Breast epithelium (tissue), 3 donors: ENCODE measurements around the gene CCDC12.

Experiments used
- POLR2A ChIP-seq: fragments of 450-650 bp; IDR thresholded peaks from one replicate; pipeline ENCODE4 v1.6.1; 2016; ENCODE audit warnings: antibody characterized with exemption, mild to moderate bottlenecking, moderate library complexity
- POLR2AphosphoS5 ChIP-seq, 3 donors: sonication (generic); formaldehyde crosslinking; IDR thresholded peaks; one replicate each; pipeline ENCODE4 v1.6.1; 2017; ENCODE audit warnings: antibody characterized with exemption in 3 of 3
- TF ChIP-seq, protein P1 (sequence below), 3 donors: fragments of 450-650 bp; IDR thresholded peaks; one replicate each; pipeline ENCODE4 v1.5.1; 2016 to 2017; ENCODE audit warnings: antibody characterized with exemption in 3 of 3, mild to moderate bottlenecking in 3 of 3, moderate library complexity in 3 of 3

- TF ChIP-seq POLR2A (no peak), POLR2AphosphoS5 (IDR thresholded peaks at IDR 0.05) (no peak)
- TF ChIP-seq, protein P1, sequence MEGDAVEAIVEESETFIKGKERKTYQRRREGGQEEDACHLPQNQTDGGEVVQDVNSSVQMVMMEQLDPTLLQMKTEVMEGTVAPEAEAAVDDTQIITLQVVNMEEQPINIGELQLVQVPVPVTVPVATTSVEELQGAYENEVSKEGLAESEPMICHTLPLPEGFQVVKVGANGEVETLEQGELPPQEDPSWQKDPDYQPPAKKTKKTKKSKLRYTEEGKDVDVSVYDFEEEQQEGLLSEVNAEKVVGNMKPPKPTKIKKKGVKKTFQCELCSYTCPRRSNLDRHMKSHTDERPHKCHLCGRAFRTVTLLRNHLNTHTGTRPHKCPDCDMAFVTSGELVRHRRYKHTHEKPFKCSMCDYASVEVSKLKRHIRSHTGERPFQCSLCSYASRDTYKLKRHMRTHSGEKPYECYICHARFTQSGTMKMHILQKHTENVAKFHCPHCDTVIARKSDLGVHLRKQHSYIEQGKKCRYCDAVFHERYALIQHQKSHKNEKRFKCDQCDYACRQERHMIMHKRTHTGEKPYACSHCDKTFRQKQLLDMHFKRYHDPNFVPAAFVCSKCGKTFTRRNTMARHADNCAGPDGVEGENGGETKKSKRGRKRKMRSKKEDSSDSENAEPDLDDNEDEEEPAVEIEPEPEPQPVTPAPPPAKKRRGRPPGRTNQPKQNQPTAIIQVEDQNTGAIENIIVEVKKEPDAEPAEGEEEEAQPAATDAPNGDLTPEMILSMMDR (IDR thresholded peaks at IDR 0.05): no peak
These were observed 54.1 kb downstream of the CCDC12 start for GRCh38 chr3:46922426-46922825.
